GM15510 (cell line): ENCODE results near the gene FASN.

Source experiments
- POLR2A ChIP-seq: IDR thresholded peaks from 3 replicates; pipeline ENCODE4 v1.6.1; 2011; ENCODE audit warnings: borderline replicate concordance; ENCODE audit not compliant: insufficient read length; ENCODE audit errors: extremely low read depth

Gene FASN

DNA sequence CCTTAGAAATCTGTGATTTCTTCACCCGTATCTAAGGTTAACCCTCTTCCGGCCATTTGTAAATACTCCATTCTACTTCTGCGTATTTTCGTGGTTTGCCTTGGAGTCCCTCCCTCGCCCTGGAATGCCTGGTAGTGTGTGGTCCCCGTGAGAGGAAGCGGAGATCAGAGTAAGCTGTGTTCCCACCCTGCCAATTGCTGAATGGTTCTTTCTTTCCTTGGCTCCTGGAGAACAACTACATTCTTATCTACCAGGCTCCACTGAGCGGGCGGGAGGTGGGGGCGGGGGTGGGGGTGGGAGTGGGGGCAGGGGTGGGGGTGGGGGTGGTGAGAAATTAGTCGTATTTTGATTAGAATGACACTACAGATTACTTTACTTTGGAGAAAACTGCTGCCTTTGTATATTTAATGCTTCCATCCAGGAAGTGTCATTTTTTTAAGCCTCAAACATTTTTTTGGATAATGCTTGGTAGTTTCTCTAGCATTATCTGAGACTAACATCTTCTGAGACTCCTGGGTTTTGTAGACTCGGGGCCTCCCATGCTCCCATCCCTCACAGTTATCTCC is 20.9 kb upstream of the FASN start:
- TF ChIP-seq POLR2A = no peak

DNA sequence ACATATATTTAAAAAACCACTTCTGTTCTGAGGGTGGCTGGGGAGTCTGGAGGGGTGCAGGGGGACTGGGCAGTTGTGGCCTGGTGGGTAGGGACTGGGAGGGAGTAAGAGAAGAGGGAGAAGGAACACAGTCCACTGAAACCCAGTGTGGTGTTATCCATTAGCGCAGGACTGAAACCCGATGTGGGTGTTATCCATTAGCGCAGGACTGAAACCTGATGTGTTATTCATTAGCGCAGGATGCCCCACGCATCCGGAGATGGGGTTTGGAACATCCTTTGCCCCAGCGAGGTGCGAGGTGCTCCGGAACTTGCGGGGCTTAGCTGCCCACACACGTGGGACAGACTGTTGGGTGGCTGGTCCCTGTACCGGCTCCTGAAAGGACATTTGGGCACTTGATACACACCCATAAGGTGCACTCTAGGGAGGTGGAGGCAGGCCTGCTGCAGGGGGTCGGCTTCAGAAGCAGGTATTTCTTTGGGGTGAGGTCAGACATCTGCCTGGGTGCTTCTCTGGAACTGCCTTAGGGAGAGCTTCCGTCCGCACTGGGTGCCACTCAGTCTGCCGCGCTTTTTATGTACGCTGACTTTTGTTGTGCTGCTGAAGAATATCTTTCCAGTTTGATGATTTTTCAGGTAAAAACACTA is 20.3 kb upstream of the FASN start:
- TF ChIP-seq POLR2A = no peak

DNA sequence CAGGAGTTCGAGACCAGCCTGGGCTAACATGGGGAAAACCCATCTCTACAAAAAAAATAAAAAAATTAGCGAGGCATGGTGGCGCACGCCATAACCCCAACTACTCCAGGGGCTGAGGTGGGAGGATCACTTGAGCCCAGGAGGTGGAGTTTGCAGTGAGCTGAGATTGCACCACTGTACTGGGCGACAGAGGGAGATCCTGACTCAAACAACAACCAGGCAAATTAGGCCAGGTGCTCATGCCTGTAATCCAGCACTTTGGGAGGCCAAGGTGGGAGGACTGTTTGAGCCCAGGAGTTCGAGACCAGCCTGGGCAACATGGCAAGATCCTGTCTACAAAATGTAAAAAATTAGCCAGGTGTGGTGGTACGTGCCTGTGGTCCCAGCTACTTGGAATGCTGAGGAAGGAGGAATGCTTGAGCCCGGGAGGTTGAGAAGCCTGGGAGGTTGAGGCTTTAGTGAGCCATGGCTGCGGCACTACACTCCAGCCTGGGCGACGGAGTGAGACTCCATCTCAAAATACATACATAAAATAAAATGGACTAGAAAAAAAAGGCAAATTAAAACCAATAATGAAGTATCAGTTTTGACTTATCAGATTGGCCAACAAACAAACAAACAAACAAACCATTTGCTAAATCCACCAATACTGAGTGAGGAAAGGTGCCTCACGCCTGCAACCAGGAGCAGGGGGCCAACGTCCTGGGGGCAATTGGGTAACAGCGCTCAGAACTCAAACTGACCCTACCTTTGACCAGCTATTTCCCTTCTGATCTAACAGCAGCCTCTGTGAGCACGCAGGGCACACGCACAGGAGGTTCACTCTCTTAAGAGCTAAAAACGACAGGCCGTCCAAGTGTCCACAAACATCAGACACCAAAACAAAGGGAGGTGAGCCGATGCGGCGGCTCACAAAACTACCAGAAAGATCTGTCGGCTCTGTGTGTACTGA is 19.4 kb upstream of the FASN start:
- no peak for TF ChIP-seq POLR2A

DNA sequence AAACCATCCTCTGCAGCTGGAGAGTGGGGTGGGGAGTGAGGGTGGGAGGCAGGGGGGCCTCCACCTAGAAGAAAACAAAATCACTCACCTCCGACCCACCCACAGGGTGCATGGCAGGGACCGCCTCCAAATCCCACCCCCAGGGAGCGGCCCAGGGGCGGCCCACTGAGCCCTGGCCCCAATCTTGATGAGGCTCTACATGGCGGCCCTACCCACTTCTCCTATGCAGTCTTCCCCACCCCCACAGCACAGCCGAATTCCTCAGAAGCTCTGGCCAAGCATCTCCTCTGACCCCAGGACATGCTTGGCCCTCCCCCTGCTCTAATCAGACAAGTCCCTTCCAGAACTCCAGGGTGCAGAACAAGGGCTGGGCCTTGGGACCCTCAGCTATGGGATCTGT is 18.2 kb upstream of the FASN start:
- TF ChIP-seq POLR2A = no peak

DNA sequence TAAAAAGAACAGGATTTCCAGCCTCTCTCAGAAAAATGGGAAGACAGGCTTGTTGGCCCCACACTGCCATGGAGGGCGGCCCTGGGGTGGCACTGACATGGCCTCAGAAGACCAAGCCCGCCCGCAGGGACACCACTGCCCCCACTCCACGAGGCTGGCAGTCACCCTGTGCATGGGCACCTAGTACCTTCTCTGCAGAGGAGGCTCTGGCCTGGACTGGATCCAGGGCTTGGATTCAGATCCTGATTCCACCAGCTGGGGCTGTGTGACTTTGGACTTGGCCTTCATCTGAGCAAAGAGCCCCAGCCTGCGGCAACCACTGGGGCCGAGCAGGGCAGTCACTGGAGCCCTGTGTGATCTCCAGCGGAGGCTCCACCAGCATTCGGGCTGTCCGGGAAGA is 16.8 kb upstream of the FASN start:
- no peak for TF ChIP-seq POLR2A

DNA sequence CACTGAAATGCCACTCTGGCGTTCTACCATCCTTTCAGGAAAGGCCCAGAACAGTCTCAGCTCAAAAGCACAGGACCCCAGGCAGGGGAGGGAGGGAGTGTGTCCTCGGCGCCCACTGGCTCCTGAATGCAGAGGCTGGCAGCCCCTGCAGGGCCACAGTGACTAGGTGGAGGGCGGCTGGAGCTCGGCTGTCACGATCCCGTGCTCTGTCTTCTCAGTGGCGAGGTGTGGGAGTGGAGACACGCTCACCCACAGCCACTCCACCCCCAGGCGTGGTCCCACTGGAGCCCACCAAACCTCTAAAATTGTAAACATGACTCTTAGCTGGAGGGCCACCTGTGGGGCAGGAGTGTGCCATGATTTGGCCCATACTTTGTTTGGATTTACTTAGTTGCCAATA is 16.4 kb upstream of the FASN start:
- TF ChIP-seq POLR2A = no peak

DNA sequence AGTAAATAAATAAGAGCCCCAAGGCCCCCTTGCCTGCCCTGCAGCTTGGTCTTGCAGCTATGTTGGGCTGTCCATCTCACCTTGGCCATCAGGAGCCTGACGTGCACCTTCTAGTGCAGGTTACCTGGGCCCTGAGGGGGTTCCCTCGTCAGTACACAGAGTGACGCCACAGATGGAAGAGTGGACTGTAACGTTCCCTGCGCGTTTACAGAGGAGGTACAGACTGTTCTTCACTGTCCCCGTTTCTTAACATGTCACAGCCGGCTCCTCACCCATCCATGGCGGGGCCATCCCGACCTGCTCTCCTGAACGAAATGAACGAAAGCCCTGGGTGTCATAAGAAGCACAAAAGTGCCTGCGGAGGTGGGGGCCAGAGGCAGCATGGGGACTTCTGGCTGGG is 15.9 kb upstream of the FASN start:
- TF ChIP-seq POLR2A = no peak

DNA sequence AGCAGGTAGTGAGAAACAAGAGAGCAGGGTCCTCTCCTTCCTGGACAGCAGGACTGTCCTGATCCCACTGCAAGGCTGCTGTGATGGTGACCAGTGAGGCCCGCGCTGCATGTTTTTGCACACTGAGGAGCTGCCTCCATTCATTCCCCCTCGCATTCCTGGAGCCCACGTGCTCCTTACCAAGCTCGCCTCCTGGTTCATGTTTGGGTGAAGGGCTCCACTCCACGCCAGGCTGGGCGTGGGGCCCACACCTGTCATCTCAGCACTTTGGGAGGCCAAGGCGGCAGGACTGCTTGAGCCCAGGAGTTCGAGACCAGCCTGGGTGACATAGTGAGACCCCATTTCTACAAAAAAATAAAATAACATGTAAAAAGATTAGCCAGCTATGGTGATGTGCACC is 15.4 kb upstream of the FASN start:
- TF ChIP-seq POLR2A = no peak

DNA sequence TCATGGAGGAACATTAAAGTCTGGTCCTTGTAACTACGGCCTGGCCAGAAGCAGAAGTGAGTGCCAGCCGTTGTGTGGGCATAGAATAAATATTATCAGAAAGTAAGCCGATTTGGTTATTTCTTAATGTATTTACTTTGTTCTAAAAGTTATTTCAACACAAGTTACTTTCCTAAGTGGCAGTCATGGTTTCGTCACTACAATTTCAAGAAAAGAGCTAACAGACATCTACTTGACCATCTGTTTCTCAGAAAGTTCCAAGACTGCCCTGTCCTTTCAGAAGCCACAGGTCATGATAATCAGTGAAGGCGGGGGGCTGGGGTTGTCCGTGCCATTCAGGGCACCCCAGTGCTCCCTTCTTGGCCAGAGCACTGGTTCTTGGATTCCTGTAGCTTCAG is 14.9 kb upstream of the FASN start:
- no peak for TF ChIP-seq POLR2A

DNA sequence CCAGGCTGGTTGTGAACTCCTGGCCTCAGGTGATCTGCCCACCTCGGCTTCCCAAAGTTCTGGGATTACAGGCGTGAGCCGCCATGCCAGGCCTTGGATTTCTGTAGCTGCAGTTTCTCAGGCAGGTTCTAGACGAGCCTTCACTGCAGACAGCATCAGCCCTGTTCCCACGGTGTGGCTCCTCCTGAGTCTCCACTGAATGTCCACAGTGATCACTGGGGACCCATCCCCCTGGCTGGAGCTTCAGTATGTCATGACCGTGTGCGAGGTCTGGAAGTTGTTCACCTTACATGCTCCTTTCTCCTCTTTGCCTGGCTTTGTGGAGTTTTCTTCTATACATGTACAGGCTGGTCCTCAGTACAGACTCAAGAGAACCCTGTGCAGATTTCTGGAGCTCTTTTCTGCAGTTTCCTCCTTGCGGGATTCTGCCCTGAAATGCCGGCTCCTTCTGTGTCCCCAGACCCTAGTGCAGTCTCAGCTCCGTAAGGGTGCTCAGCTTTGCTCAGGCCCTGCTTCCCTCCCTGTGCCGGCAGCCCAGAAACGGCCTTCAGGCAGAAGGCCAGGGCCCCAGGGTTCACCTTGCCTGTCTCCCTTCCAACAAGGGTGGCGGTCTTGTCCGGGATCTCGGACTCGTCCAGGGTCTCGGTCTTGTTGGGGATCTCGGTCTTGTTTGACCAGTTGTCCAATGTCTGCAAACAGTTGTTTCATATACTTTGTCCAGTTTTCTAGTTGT is 14.3 kb upstream of the FASN start:
- TF ChIP-seq POLR2A = no peak

DNA sequence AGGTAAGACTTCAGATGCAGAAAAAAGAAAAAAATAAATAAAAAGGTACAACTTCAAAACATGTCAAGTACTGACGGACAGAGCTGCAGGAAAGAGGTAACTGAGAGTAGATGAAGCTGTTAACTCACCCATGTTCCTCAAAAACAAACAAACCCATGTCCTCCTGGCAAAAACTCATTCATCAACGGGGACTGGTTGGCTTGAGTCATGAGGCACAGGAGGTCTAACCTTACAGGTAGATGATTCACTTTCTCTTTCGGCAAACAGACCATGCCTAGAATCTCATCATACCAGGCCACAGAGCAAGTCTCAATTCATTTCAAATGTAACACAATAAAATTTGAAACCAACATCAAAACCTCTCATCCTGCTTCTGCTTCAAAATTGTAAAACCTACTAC is 12.3 kb upstream of the FASN start:
- TF ChIP-seq POLR2A = no peak

DNA sequence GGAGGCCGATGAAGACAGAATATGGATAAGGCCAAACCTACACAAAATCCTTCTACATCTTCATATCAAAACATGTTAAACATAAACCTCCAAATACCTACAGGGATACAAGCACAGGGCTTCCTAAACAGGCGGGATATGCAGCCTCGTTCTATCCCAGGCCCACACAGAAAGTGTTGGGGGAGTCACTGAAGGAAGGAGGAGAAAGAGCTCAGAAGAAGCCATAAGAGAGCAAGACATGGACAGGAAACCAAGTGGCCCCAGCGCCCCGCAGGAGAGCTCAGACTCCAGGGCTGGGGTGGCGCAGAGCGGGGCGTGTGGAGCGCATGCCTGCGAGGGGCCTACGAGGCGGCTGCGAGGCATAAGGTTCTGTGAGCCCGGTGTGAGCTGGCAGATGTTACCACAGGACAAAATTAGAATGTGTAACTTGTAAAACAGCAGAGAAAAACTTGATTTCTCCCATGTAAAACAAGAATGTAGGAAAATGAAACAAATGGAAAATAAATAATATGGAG is 11.0 kb upstream of the FASN start:
- TF ChIP-seq POLR2A = no peak

DNA sequence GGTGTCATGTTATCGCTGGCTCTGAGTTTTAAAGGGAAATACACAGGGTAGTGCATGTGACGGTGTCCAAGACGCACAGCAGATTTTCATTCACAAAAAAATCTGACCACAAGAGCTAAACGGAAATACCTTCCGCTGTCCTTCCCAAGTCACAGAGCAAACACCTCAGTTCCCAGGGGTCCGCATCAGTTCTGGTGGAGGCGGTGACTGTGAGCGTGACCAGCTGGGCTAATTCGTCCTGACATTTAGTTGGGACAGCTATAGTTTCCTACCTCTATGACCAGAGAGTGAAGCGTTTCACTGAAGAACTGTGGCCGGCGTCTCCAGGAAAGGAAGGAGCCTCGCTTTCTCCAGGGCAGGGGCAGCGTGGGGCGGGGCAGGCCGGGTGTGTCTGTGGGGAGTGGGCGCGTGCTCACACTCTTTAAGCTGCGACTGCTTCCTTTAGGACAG is 10.5 kb upstream of the FASN start:
- no peak for TF ChIP-seq POLR2A

DNA sequence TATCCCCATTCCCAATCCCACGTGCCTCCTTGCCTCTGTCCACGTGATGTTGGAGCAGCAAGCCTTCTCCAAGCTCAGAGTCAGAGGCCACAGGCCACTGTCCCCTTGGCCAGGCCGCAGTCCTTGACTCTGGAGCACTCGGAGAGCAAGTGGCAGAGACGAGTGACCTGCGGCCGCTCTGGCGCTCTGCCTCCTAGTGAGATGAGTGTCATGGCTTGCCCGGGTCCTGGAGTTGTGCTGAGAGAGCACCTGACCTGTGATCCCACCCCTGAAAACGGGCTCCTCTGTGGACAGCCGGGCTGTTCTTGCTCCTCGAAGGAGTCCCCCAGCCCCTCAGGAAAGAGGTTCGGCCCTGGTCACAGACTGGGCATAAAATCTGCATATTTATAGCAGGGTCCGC is 10.0 kb upstream of the FASN start:
- no peak for TF ChIP-seq POLR2A

DNA sequence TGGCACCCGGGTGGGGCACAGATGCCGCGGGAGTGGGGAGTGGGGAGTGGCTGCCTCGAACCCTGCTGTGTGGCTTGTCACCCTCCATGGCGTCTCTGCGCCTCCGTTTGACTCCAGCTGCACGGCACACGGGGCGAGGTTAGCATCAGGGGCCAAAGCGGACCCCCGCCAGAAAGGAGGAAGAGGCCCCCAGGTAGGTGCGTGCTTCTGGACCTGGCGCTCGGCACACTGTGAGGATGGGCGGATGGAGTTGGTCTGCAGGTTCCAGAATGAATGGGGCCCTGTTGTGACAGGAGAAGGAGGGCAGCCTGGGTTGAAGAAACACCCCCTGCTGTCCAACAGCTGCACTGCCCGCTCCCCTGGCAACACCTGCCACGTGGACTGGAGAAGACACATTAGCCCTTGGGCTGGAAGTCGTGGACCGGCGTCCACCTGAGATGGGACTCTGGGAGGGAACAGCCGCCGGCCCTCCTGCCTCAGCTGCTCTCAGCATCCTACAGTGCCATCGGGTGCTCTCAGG is 9.4 kb upstream of the FASN start:
- no peak for TF ChIP-seq POLR2A

DNA sequence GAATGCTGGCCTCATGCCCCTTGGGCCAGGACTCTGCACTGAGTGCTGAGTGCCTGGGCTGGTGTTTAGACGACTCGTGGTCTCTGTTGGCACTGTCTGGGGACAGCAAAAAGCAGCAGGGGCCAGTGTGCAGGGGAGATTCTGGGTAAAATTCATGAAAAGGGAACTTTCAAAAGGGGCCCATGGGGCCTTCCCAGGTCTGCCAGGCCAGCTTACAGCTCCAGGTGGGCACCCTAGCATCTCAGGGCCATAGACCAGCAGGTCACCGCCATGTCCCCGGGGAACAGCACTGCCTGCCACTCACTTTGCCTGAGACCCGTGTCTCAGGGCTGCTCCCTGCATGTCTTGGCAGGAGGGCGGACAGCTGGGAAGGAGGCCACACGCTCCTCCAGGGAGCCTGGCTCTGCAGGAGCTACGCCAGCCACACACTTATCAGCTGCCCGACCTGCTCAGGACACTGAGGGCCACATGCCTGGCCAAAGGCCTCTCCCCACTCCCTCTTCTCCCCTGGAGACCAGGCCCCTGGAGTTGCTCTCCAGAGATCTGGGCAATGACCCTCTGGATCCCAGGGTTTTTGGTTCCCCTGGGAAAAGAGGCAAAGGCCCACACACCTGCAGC is 8.8 kb upstream of the FASN start:
- no peak for TF ChIP-seq POLR2A
